ENCODE data around the gene M1AP. TPM values are rescaled to one million over a fixed set of nuclear protein-coding genes. Genes with fewer than 3 reads are reported as not detected.
"Not testable (repeated sequence)": the region's sequence is repeated elsewhere in the genome, so short reads cannot be mapped to it uniquely, and the experiment has no call there.

M1AP gene
- total RNA-seq, 1 donor from 2014 or later, result 0.10 TPM

GRCh38 chr2:74645344-74645743 lies 2.8 kb downstream of the M1AP start:
- Mint-ChIP-seq H3K27ac (no peak overlapping the region), H3K27me3 (ENCODE audit: insufficient read depth) (peaks cover 34% of the 10 kb centered on the region), H3K36me3 (ENCODE audit: low read depth) (peaks cover 2% of the 10 kb centered on the region), H3K9me3 (no peaks in the 10 kb centered on the region), H3K4me3 (no peak overlapping the region), H3K4me1 (ENCODE audit: low read depth) (no peaks in the 10 kb centered on the region)
- DNase-seq (ENCODE audit: low spot score), result no peak
- intact Hi-C loops (cut with micrococcal nuclease), result no loop called here

GRCh38 chr2:74639550-74639949 lies 8.6 kb downstream of the M1AP start:
- Mint-ChIP-seq H3K36me3 (ENCODE audit: low read depth) (no peaks in the 10 kb centered on the region), H3K4me1 (ENCODE audit: low read depth) (no peaks in the 10 kb centered on the region)

GRCh38 chr2:74632939-74633312 lies 15.2 kb downstream of the M1AP start:
- intact Hi-C loops (cut with micrococcal nuclease), result no loop called here
- Mint-ChIP-seq H3K36me3 (ENCODE audit: low read depth) (no peaks in the 10 kb centered on the region), H3K9me3 (no peaks in the 10 kb centered on the region), H3K4me3 (no peak overlapping the region), H3K27me3 (ENCODE audit: insufficient read depth) (peaks cover 23% of the 10 kb centered on the region), H3K4me1 (ENCODE audit: low read depth) (no peaks in the 10 kb centered on the region), H3K27ac (no peak overlapping the region)
- no peak for DNase-seq (ENCODE audit: low spot score)

More at GRCh38 chr2:74639550-74639949, 8.6 kb downstream of the M1AP start:
- intact Hi-C loops (cut with micrococcal nuclease), result no loop called here
- no peak for DNase-seq (ENCODE audit: low spot score)
- H3K4me3 Mint-ChIP-seq, result no peak overlapping the region
- H3K9me3 Mint-ChIP-seq, result no peaks in the 10 kb centered on the region
- no peak overlapping the region for H3K27ac Mint-ChIP-seq
- H3K27me3 Mint-ChIP-seq (ENCODE audit: insufficient read depth), result peaks cover 23% of the 10 kb centered on the region

GRCh38 chr2:74632209-74632938 lies 15.8 kb downstream of the M1AP start:
- Mint-ChIP-seq H3K4me3 (no peak overlapping the region), H3K9me3 (no peaks in the 10 kb centered on the region), H3K27ac (no peak overlapping the region), H3K27me3 (ENCODE audit: insufficient read depth) (peaks cover 25% of the 10 kb centered on the region), H3K4me1 (ENCODE audit: low read depth) (no peaks in the 10 kb centered on the region), H3K36me3 (ENCODE audit: low read depth) (no peaks in the 10 kb centered on the region)
- intact Hi-C loops (cut with micrococcal nuclease), result no loop called here
- no peak for DNase-seq (ENCODE audit: low spot score)

GRCh38 chr2:74630454-74630853 lies 17.7 kb downstream of the M1AP start:
- not testable (repeated sequence) for H3K36me3 Mint-ChIP-seq (ENCODE audit: low read depth); H3K4me1 Mint-ChIP-seq (ENCODE audit: low read depth); DNase-seq (ENCODE audit: low spot score)

GRCh38 chr2:74628538-74629105 lies 19.5 kb downstream of the M1AP start:
- H3K9me3 Mint-ChIP-seq, result no peaks in the 10 kb centered on the region
- intact Hi-C loops (cut with micrococcal nuclease), result no loop called here
- DNase-seq (ENCODE audit: low spot score), result no peak
- H3K4me3 Mint-ChIP-seq, result no peak overlapping the region
- no peak overlapping the region for H3K27ac Mint-ChIP-seq
- peaks cover 9% of the 10 kb centered on the region for H3K27me3 Mint-ChIP-seq (ENCODE audit: insufficient read depth)
- H3K36me3 Mint-ChIP-seq (ENCODE audit: low read depth), result no peaks in the 10 kb centered on the region
- no peaks in the 10 kb centered on the region for H3K4me1 Mint-ChIP-seq (ENCODE audit: low read depth)

More at GRCh38 chr2:74630454-74630853, 17.7 kb downstream of the M1AP start:
- H3K4me3 Mint-ChIP-seq; intact Hi-C loops (cut with micrococcal nuclease); H3K27ac Mint-ChIP-seq; H3K9me3 Mint-ChIP-seq: not testable (repeated sequence)
- peaks cover 15% of the 10 kb centered on the region for H3K27me3 Mint-ChIP-seq (ENCODE audit: insufficient read depth)

DNA sequence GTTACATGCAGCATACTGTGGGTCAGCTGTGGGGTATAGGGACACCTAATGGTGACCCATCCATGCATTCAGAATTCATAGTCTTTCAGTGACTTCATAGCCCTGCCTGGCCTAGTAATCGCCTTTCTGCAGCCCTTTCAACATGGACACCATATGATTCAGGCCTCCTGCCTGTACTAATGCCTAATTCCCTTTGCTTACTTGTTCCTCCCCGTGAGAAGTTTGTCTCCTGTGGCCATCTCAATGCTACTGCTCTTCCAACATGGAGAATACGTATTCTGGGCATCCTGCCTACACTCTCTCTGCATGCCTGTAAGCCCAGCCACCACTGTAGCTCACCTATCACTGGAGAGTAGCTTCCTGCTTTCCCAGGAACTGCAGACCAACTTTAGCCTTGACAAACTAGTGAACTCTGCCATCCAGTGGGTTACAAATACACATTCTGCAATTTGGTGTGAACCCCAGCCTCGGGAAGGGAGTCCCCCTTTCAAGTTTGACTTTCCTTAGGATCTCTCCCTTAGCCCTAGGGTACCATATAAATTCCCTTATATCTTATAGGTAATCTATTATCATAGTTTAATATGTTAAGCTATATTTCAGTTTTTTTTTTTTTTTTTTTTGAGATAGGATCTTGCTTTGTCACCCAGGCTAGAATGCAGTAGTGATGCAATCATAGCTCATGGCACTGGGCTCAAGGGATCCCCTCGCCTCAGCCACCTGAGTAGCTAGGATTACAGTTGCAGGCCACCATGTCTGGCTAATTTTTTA lies 22.3 kb downstream of the M1AP start:
- H3K27me3 Mint-ChIP-seq (ENCODE audit: insufficient read depth), result peaks cover 9% of the 10 kb centered on the region
- intact Hi-C loops (cut with micrococcal nuclease), result no loop called here
- H3K9me3 Mint-ChIP-seq, result no peaks in the 10 kb centered on the region
- DNase-seq (ENCODE audit: low spot score), result no peak
- no peak overlapping the region for H3K4me3 Mint-ChIP-seq
- no peaks in the 10 kb centered on the region for H3K4me1 Mint-ChIP-seq (ENCODE audit: low read depth)
- H3K27ac Mint-ChIP-seq, result no peak overlapping the region
- H3K36me3 Mint-ChIP-seq (ENCODE audit: low read depth), result no peaks in the 10 kb centered on the region

DNA sequence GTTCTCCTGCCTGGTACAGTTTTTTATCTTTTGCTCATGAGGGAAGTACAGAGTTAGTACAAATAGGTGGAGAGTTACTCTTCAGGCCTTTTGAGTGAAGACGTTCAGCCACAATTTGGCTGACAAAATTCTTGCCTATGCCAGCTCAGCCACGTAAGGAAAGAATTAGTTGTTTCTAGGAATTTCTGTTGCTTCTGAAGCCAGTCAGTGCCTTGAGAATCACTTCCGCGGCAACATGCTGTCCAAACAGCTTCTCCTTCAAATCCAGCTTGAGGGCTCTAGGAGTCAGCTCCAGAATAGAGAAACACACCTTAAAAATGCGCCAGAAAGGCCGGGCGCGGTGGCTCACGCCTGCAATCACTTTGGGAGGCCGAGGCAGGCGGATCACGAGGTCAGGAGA lies 27.5 kb downstream of the M1AP start:
- Mint-ChIP-seq H3K27ac (no peak overlapping the region), H3K27me3 (ENCODE audit: insufficient read depth) (peaks cover 9% of the 10 kb centered on the region)
- intact Hi-C loops (cut with micrococcal nuclease), result no loop called here

DNA sequence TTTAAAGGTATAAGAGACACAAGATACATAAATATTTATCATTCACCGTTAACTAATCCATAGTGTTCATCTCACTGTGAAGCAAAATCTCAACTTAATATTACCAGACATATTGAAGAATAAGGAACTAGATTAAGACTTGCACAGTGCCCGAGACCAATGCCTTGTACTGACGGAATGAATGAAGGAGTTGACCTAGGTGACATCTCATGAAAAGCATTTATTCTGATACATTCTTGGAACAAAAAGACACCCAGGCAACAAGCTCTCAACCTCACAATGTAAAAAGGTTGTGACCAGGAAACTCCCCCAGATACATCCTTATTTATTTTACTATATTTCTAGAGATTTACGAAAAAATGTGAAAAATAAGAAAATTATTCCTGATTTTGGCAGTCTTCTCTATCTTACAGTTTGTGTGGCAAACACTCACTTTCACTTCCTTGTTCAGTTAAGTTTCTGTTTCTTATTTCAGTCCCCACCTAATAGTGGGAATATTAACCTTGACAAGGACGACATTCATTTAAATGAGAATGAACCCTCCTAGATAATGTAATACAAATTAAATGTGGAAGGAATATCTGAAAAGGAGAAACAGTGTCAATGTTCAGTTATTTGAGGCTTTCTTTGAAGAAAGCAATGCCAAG lies 28.4 kb downstream of the M1AP start:
- H3K4me1 Mint-ChIP-seq (ENCODE audit: low read depth), result peaks cover 5% of the 10 kb centered on the region
- no peaks in the 10 kb centered on the region for H3K36me3 Mint-ChIP-seq (ENCODE audit: low read depth)
- no peaks in the 10 kb centered on the region for H3K9me3 Mint-ChIP-seq
- no peak for DNase-seq (ENCODE audit: low spot score)
- intact Hi-C loops (cut with micrococcal nuclease), result no loop called here
- H3K27me3 Mint-ChIP-seq (ENCODE audit: insufficient read depth), result peaks cover 11% of the 10 kb centered on the region
- no peak overlapping the region for H3K27ac Mint-ChIP-seq
- no peak overlapping the region for H3K4me3 Mint-ChIP-seq

More for the DNA sequence above, 27.5 kb downstream of the M1AP start:
- DNase-seq (ENCODE audit: low spot score), result no peak
- H3K36me3 Mint-ChIP-seq (ENCODE audit: low read depth), result no peaks in the 10 kb centered on the region
- no peaks in the 10 kb centered on the region for H3K9me3 Mint-ChIP-seq
- H3K4me1 Mint-ChIP-seq (ENCODE audit: low read depth), result peaks cover 5% of the 10 kb centered on the region
- H3K4me3 Mint-ChIP-seq, result no peak overlapping the region

DNA sequence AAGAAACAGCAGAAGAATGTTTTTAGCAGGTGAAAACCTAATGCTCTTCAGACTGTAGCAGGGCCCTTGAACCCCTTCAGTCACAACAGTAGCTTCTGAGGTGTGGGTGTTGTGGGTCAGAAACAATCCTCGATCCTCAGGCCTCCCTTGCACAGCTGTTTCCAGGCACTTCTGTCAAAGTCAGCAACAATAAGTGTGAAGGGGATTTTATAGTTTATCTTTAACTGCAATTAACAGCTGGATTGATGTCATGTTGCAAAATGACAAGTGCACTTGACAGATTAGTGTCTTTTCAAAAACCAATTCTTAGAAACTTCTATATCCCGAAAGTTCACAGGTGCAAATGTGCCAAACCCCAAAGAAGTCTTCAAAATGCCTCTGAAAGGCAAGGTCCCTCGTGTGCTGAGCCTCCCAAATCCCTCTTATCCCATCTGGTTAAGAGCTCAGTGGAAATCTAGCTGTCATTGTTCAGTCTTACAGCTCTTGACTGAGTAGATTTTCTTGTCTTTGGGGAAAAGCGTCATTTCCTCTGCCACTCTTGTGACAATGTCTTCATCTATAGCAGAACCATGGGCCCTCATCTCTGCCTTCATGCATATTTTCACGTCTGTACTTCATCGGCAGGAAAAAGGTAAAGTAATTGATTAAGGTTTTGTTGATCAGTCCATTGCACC lies 29.6 kb downstream of the M1AP start:
- no peaks in the 10 kb centered on the region for H3K36me3 Mint-ChIP-seq (ENCODE audit: low read depth)
- DNase-seq (ENCODE audit: low spot score), result no peak
- no peak overlapping the region for H3K4me3 Mint-ChIP-seq
- intact Hi-C loops (cut with micrococcal nuclease), result no loop called here
- no peaks in the 10 kb centered on the region for H3K9me3 Mint-ChIP-seq
- H3K27me3 Mint-ChIP-seq (ENCODE audit: insufficient read depth), result peaks cover 16% of the 10 kb centered on the region
- no peak overlapping the region for H3K27ac Mint-ChIP-seq
- peaks cover 5% of the 10 kb centered on the region for H3K4me1 Mint-ChIP-seq (ENCODE audit: low read depth)

GRCh38 chr2:74617122-74617521 lies 31.0 kb downstream of the M1AP start:
- H3K9me3 Mint-ChIP-seq, result no peaks in the 10 kb centered on the region
- no peak for DNase-seq (ENCODE audit: low spot score)
- H3K4me1 Mint-ChIP-seq (ENCODE audit: low read depth), result peaks cover 5% of the 10 kb centered on the region
- intact Hi-C loops (cut with micrococcal nuclease), result no loop called here
- no peaks in the 10 kb centered on the region for H3K36me3 Mint-ChIP-seq (ENCODE audit: low read depth)
- no peak overlapping the region for H3K27ac Mint-ChIP-seq
- no peak overlapping the region for H3K4me3 Mint-ChIP-seq
- peaks cover 26% of the 10 kb centered on the region for H3K27me3 Mint-ChIP-seq (ENCODE audit: insufficient read depth)

- Mint-ChIP-seq H3K4me3 (no peak overlapping the region), H3K27ac (no peak overlapping the region), H3K27me3 (ENCODE audit: insufficient read depth) (peaks cover 43% of the 10 kb centered on the region), H3K4me1 (ENCODE audit: low read depth) (peaks cover 13% of the 10 kb centered on the region), H3K9me3 (no peaks in the 10 kb centered on the region), H3K36me3 (ENCODE audit: low read depth) (no peaks in the 10 kb centered on the region)
- intact Hi-C loops (cut with micrococcal nuclease), result no loop called here
- no peak for DNase-seq (ENCODE audit: low spot score)
These were observed 41.2 kb downstream of the M1AP start for GRCh38 chr2:74606927-74607326.
